Measurements from ENCODE around the gene MBLAC1. TPM values are rescaled to one million over a fixed set of nuclear protein-coding genes. Genes with fewer than 3 reads are reported as not detected.

MBLAC1 gene
- total and polyA plus RNA-seq, 9 of the 15 experiments (the other 6 are each of a cell fraction or from before 2014, with no cell fraction given), result 0.03 to 3.1 (median 0.52) TPM

GRCh38 chr7:100132697-100133151 is 6.0 kb downstream of the MBLAC1 start (continued):
- TF ChIP-seq THRB (CRISPR knock-in tag; conservative IDR thresholded peaks at IDR 0.05), result peak; percentile 76; the same call in 1 of the 2 replicates
- TF ChIP-seq ZNF232 (CRISPR knock-in tag; IDR thresholded peaks at IDR 0.05), result 0 out of 2 replicates have a peak, but pooled peaks have one; percentile 28
- peak; percentile 44; the same call in 1 of the 2 replicates for TF ChIP-seq DPF2 (IDR thresholded peaks at IDR 0.05)
- 0 out of 2 replicates have a peak, but pooled peaks have one; percentile 53 for TF ChIP-seq KAT7 (CRISPR knock-in tag; IDR thresholded peaks at IDR 0.05; ENCODE audit: borderline replicate concordance)
- TF ChIP-seq MAFK (IDR thresholded peaks at IDR 0.05; ENCODE audit: low read length), result 0 out of 2 replicates have a peak, but pooled peaks have one; percentile 12
- peak; percentile 15; the same call in 1 of the 2 replicates for TF ChIP-seq RAD51 (IDR thresholded peaks at IDR 0.05; ENCODE audit: borderline replicate concordance, low read depth)
- peak; percentile 20; the same call in 1 of the 2 replicates for TF ChIP-seq CREM (IDR thresholded peaks at IDR 0.05; ENCODE audit: low read depth)
- peak; percentile 84; the same call in 1 of the 2 replicates for TF ChIP-seq OTX1 (CRISPR knock-in tag; IDR thresholded peaks at IDR 0.05)
- TF ChIP-seq HBP1 (CRISPR knock-in tag; IDR thresholded peaks at IDR 0.05), result peak; percentile 52; the same call in 1 of the 2 replicates
- peak; percentile 10; the same call in 1 of the 2 replicates for TF ChIP-seq TCF3 (CRISPR knock-in tag; IDR thresholded peaks at IDR 0.05)
- peak; percentile 88 for TF ChIP-seq ELF4 (CRISPR knock-in tag; IDR thresholded peaks at IDR 0.05)
